ENCODE results near the gene CDC42BPG. TPM values are rescaled to one million over a fixed set of nuclear protein-coding genes. Genes with fewer than 3 reads are reported as not detected.

The CDC42BPG gene
- total RNA-seq, 1 experiment from 2014 or later, result 24.9 TPM

DNA sequence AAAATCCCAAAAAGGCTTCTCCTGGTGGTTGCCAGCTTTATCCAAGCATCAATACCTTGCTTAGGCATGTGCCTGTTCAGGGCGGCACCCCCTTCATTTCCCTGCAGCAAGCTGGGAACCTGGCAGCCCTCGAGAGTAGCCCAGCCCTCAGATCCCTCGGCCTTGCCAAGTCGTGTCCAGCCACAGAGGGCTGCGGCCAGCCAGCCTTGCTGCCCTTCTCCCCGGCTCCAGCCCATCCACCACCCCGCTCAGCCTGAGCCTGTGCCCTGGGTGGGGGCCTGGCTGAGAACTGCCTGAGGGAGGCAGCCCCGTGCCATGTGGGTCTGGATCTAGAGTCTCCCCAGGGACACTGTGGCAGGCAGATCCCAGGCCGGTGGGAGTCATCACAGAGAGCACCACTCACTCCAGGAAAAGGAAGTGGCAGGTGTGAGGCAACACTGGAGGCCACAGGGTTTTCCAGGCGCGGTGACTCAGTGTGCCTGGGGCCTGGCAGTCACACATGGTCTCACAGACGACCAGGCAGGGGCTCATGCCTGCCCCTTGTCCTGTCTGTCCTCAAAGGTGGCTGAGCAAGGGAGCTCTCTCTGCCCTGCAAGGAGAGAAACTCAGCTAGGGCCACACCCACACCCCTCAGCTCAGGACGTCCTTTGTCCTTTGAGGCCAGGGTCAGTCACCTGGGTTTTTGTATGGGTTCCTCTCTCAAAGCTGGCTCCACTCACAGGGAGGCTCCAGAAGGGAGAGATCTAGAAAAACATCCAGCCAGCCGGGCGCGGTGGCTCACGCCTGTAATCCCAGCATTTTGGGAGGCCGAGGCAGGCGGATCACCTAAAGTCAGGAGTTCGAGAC lies 12.2 kb upstream of the CDC42BPG start:
- TF ChIP-seq, protein P1, sequence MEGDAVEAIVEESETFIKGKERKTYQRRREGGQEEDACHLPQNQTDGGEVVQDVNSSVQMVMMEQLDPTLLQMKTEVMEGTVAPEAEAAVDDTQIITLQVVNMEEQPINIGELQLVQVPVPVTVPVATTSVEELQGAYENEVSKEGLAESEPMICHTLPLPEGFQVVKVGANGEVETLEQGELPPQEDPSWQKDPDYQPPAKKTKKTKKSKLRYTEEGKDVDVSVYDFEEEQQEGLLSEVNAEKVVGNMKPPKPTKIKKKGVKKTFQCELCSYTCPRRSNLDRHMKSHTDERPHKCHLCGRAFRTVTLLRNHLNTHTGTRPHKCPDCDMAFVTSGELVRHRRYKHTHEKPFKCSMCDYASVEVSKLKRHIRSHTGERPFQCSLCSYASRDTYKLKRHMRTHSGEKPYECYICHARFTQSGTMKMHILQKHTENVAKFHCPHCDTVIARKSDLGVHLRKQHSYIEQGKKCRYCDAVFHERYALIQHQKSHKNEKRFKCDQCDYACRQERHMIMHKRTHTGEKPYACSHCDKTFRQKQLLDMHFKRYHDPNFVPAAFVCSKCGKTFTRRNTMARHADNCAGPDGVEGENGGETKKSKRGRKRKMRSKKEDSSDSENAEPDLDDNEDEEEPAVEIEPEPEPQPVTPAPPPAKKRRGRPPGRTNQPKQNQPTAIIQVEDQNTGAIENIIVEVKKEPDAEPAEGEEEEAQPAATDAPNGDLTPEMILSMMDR (conservative IDR thresholded peaks at IDR 0.05), result no peak
- Histone ChIP-seq H3K14ac (ENCODE audit: insufficient read depth, low read length) (no peak overlapping the region; the same call in 1 of the 2 replicates), H4K91ac (ENCODE audit: insufficient read length, low read depth, low read length) (no peak overlapping the region), H3K9me3 (ENCODE audit: control insufficient read depth, low read depth, low read length) (no peaks in the 10 kb centered on the region), H3K18ac (ENCODE audit: insufficient read length, low read depth, low read length) (no peak overlapping the region), H4K8ac (replicated peaks; ENCODE audit: insufficient read length, low read depth, low read length) (no peak overlapping the region), H4K20me1 (ENCODE audit: control insufficient read depth, insufficient read depth, insufficient read length) (no peaks in the 10 kb centered on the region), H2BK20ac (ENCODE audit: low read depth, low read length, poor library complexity, severe bottlenecking) (no peak overlapping the region), H2BK5ac (ENCODE audit: insufficient read length, low read length) (no peak overlapping the region), H2AFZ (ENCODE audit: low read length) (no peak overlapping the region), H2BK12ac (ENCODE audit: insufficient read length, low read depth, low read length) (no peak overlapping the region), H3K4ac (ENCODE audit: low read depth, low read length) (no peak overlapping the region), H3K56ac (ENCODE audit: insufficient read length, low read depth, low read length) (no peak overlapping the region), H3K27me3 (ENCODE audit: insufficient read depth, low read length) (no peaks in the 10 kb centered on the region), H2BK15ac (ENCODE audit: low read depth, low read length) (no peak overlapping the region), H3K4me1 (ENCODE audit: insufficient read depth, low read length) (no peaks in the 10 kb centered on the region; the same call in 1 of the 2 replicates), H3K27ac (ENCODE audit: insufficient read length, low read depth, low read length) (no peak overlapping the region), H3K79me1 (ENCODE audit: insufficient read depth, low read depth, low read length, poor library complexity, severe bottlenecking) (no peaks in the 10 kb centered on the region), H2BK120ac (ENCODE audit: low read depth, low read length, poor library complexity, severe bottlenecking) (no peak overlapping the region), H4K5ac (ENCODE audit: insufficient read length, low read depth, low read length) (no peak overlapping the region), H3T11ph (ENCODE audit: low read length) (no peak overlapping the region), H3K23me2 (ENCODE audit: insufficient read length, low read depth, low read length, poor library complexity, severe bottlenecking) (no peaks in the 10 kb centered on the region), H3K4me2 (ENCODE audit: insufficient read depth, insufficient read length, low read length) (no peak overlapping the region), H3K9ac (ENCODE audit: extremely low read depth, insufficient read length, low read length) (no peak overlapping the region), H2AK5ac (ENCODE audit: insufficient read length, low read length) (no peak overlapping the region), H3K23ac (ENCODE audit: insufficient read length, low read depth, low read length) (no peak overlapping the region), H3K79me2 (ENCODE audit: insufficient read depth, low read length) (no peaks in the 10 kb centered on the region)
- peak overlapping the region in 1 of 3 experiments; percentile 64; a peak in 2 of 7 replicates for H3K27ac Mint-ChIP-seq
- H3K9me3 Mint-ChIP-seq, result no peaks in the 10 kb centered on the region
- peaks cover 2 to 17% (median 11%) of the 10 kb centered on the region in 3 experiments; a peak in 6 of 7 replicates for H3K36me3 Mint-ChIP-seq (ENCODE audit: insufficient read depth in 1 of 3, low read depth in 3 of 3)
- no CpG with 5 or more reads among the region's 20 CpGs for WGBS (ENCODE audit: extremely low coverage, insufficient read length, low lambda C conversion rate)
- peaks cover 11% of the 10 kb centered on the region in 2 experiments for H3K4me1 Mint-ChIP-seq
- no peak overlapping the region for H3K4me3 Mint-ChIP-seq
- no peaks in the 10 kb centered on the region for H3K27me3 Mint-ChIP-seq (ENCODE audit: low read depth)
- DNase-seq, result no peak
